ENCODE results near the gene BTBD9. TPM values are rescaled to one million over a fixed set of nuclear protein-coding genes. Genes with fewer than 3 reads are reported as not detected.

Gene BTBD9
- total RNA-seq, 1 donor = 25.3 TPM

DNA sequence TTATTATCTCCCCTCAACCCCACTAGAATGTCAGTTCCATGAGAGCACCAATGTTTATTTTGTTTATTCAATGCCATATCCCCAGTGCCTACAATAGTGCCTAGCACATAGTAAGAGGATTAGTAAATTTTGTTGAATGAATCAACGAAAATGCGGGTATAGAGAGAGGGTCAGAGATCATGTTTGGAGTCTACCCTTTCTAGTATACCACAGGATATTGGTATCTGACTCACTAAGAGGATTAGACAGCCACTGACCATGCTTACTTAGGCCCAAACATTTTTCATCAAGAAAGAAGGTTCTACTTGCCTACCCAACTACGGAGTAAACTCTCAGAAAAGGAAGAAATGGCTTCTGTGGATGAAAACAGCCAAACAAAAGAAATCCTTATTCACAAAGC is 356.8 kb downstream of the BTBD9 start:
- H3K27ac ChIP-seq (ENCODE audit: low read depth, low read length) = no peak overlapping the region
- no peaks in the 10 kb centered on the region for H3K36me3 ChIP-seq (ENCODE audit: insufficient read depth, low read length)
- H3K4me1 ChIP-seq (ENCODE audit: insufficient read depth, low read length) = peaks cover 12% of the 10 kb centered on the region
- no peak overlapping the region for H3K4me2 ChIP-seq (ENCODE audit: insufficient read depth, low read length)
- DNase-seq (ENCODE audit: insufficient read length, low spot score, missing footprints) = peak; percentile 10
- no peaks in the 10 kb centered on the region for H4K20me1 ChIP-seq (ENCODE audit: insufficient read depth, low read length)
- TF ChIP-seq, protein P1, sequence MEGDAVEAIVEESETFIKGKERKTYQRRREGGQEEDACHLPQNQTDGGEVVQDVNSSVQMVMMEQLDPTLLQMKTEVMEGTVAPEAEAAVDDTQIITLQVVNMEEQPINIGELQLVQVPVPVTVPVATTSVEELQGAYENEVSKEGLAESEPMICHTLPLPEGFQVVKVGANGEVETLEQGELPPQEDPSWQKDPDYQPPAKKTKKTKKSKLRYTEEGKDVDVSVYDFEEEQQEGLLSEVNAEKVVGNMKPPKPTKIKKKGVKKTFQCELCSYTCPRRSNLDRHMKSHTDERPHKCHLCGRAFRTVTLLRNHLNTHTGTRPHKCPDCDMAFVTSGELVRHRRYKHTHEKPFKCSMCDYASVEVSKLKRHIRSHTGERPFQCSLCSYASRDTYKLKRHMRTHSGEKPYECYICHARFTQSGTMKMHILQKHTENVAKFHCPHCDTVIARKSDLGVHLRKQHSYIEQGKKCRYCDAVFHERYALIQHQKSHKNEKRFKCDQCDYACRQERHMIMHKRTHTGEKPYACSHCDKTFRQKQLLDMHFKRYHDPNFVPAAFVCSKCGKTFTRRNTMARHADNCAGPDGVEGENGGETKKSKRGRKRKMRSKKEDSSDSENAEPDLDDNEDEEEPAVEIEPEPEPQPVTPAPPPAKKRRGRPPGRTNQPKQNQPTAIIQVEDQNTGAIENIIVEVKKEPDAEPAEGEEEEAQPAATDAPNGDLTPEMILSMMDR (IDR thresholded peaks at IDR 0.05; ENCODE audit: extremely low read depth, low read depth, low read length) = no peak
- no peak overlapping the region for H3K4me3 ChIP-seq (ENCODE audit: insufficient read depth, low read length)
- H3K9me3 ChIP-seq (ENCODE audit: low read depth, low read length) = no peaks in the 10 kb centered on the region
- no peak overlapping the region for H2AFZ ChIP-seq (ENCODE audit: low read length)
- H3K27me3 ChIP-seq (ENCODE audit: insufficient read depth, low read length) = no peaks in the 10 kb centered on the region
- H3K79me2 ChIP-seq (ENCODE audit: insufficient read depth, low read length) = no peaks in the 10 kb centered on the region

DNA sequence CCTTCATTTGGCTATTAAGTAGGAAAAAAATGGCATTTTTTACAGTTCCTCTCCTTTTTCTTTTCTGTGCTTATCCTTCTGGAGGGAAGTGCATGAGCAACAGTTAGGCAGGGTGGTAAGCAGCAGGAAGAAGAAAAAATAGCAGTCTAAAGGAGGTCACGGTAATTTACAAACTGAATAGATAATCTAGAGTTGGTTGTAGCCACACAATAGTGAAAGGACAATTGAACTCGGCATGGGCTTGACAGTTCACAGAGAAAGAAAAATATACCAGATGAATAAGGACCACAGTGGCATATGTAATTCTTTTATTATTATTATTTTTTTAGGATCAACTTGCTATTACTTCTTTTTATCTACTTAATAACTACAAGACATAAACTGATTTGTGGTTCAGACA is 358.6 kb downstream of the BTBD9 start:
- Histone ChIP-seq H4K20me1 (ENCODE audit: insufficient read depth, low read length) (no peaks in the 10 kb centered on the region), H3K4me3 (ENCODE audit: insufficient read depth, low read length) (no peak overlapping the region), H3K27me3 (ENCODE audit: insufficient read depth, low read length) (no peaks in the 10 kb centered on the region), H3K4me2 (ENCODE audit: insufficient read depth, low read length) (no peak overlapping the region), H3K36me3 (ENCODE audit: insufficient read depth, low read length) (no peaks in the 10 kb centered on the region), H3K27ac (ENCODE audit: low read depth, low read length) (no peak overlapping the region), H3K9me3 (ENCODE audit: low read depth, low read length) (no peaks in the 10 kb centered on the region), H3K4me1 (ENCODE audit: insufficient read depth, low read length) (peaks cover 12% of the 10 kb centered on the region), H3K79me2 (ENCODE audit: insufficient read depth, low read length) (no peaks in the 10 kb centered on the region), H2AFZ (ENCODE audit: low read length) (no peak overlapping the region)
- TF ChIP-seq, protein P1 (IDR thresholded peaks at IDR 0.05; ENCODE audit: extremely low read depth, low read depth, low read length) = no peak
- no peak for DNase-seq (ENCODE audit: insufficient read length, low spot score, missing footprints)

DNA sequence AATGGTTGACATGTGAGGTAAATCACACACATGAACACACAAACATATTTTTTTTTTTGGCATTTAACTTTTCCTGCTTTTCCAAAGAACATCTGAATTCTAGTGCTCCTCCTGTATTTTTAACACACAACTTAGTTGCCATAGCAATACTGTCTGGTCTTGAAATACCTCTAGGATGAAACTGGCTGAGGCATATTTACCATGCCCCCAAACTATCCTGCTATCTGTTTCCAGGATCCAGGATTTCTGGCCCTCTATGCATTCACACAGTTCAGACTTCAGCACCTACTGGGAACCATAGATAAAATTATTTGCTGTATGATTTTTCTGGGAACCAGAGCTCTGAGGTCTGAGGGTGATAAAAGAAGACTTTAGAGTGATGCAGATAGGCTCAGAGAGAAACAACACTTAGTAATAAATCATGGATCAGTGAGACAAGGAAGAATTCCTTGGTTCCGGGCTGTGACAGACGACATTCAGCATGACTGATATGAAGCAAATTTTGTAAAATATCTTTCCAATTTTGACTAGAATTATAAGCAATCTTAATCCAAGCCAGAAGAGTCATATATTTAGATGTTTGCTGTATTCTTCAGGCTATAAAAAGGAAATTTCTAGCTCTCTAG is 359.7 kb downstream of the BTBD9 start:
- Histone ChIP-seq H3K27me3 (ENCODE audit: insufficient read depth, low read length) (no peaks in the 10 kb centered on the region), H3K79me2 (ENCODE audit: insufficient read depth, low read length) (no peaks in the 10 kb centered on the region), H3K9me3 (ENCODE audit: low read depth, low read length) (no peaks in the 10 kb centered on the region), H2AFZ (ENCODE audit: low read length) (no peak overlapping the region), H3K4me1 (ENCODE audit: insufficient read depth, low read length) (peaks cover 12% of the 10 kb centered on the region), H4K20me1 (ENCODE audit: insufficient read depth, low read length) (no peaks in the 10 kb centered on the region), H3K4me2 (ENCODE audit: insufficient read depth, low read length) (no peak overlapping the region), H3K4me3 (ENCODE audit: insufficient read depth, low read length) (no peak overlapping the region), H3K36me3 (ENCODE audit: insufficient read depth, low read length) (no peaks in the 10 kb centered on the region), H3K27ac (ENCODE audit: low read depth, low read length) (no peak overlapping the region)
- no peak for DNase-seq (ENCODE audit: insufficient read length, low spot score, missing footprints)
- TF ChIP-seq, protein P1 (IDR thresholded peaks at IDR 0.05; ENCODE audit: extremely low read depth, low read depth, low read length) = no peak

DNA sequence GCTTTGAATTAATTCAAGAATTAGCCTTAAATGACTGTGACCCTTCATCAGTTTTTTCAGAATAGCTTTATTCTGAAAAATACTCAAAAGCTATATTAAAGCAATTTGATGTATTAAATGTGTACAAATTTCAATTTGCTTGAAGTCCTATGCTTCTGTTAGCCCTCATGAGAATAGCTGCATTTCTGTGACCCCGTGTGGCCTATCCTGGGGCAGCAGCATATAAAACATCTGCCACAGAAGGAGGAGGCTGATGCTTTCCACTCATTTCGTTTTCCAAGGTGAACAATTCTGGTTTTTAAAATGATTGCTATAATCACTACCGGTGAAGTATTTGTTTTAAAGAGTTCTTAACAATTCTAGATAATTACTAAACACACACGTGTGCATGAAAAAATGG is 360.3 kb downstream of the BTBD9 start:
- Histone ChIP-seq H4K20me1 (ENCODE audit: insufficient read depth, low read length) (no peaks in the 10 kb centered on the region), H3K4me3 (ENCODE audit: insufficient read depth, low read length) (no peak overlapping the region), H3K79me2 (ENCODE audit: insufficient read depth, low read length) (no peaks in the 10 kb centered on the region), H3K36me3 (ENCODE audit: insufficient read depth, low read length) (no peaks in the 10 kb centered on the region), H3K4me2 (ENCODE audit: insufficient read depth, low read length) (no peak overlapping the region), H2AFZ (ENCODE audit: low read length) (no peak overlapping the region), H3K9me3 (ENCODE audit: low read depth, low read length) (no peaks in the 10 kb centered on the region), H3K27ac (ENCODE audit: low read depth, low read length) (no peak overlapping the region), H3K4me1 (ENCODE audit: insufficient read depth, low read length) (peaks cover 12% of the 10 kb centered on the region), H3K27me3 (ENCODE audit: insufficient read depth, low read length) (no peaks in the 10 kb centered on the region)
- peak; percentile 17 for DNase-seq (ENCODE audit: insufficient read length, low spot score, missing footprints)
- TF ChIP-seq, protein P1 (IDR thresholded peaks at IDR 0.05; ENCODE audit: extremely low read depth, low read depth, low read length) = peak; percentile 31

Measured in osteoblast (primary cell).